Right lobe of liver (tissue), 4 donors: ENCODE results near the gene CHPT1.

Experiments
- CTCF ChIP-seq, 4 donors: fragments of 200-600 bp in 3 of 4; fragments of 450-650 bp in 1 of 4; IDR thresholded peaks; one replicate each; pipeline versions ENCODE4 v1.5.1 to v1.8.0; 2016 to 2022; ENCODE audit warnings: antibody characterized with exemption in 4 of 4, mild to moderate bottlenecking in 2 of 4
- POLR2A ChIP-seq: fragments of 450-650 bp; IDR thresholded peaks from one replicate; pipeline ENCODE4 v1.6.1; 2017; ENCODE audit warnings: antibody characterized with exemption, mild to moderate bottlenecking
- donor health status: DM: no; HTN: no; CAD: no.
- donor health status: DM: no; HTN: no; CAD: no.
- donor health status: DM: no; HTN: yes; CAD: no.

GRCh38 chr12:101685092-101685491 is 12.3 kb upstream of the CHPT1 start:
- no peak for TF ChIP-seq CTCF (IDR thresholded peaks at IDR 0.05)
- TF ChIP-seq POLR2A: no peak
